HG03378 (cell line): ENCODE data around the gene CDK14.
A peak's percentile ranks its signal among the peaks of the same experiment; 100 is the strongest.

ENCODE experiments used
- ATAC-seq: cut with Tn5 transposase; IDR thresholded peaks from one replicate; pipeline ENCODE4 v1.9.1; 2021; ENCODE audit warnings: mild to moderate bottlenecking, moderate library complexity; ENCODE audit not compliant: unreplicated experiment

CDK14 gene

DNA sequence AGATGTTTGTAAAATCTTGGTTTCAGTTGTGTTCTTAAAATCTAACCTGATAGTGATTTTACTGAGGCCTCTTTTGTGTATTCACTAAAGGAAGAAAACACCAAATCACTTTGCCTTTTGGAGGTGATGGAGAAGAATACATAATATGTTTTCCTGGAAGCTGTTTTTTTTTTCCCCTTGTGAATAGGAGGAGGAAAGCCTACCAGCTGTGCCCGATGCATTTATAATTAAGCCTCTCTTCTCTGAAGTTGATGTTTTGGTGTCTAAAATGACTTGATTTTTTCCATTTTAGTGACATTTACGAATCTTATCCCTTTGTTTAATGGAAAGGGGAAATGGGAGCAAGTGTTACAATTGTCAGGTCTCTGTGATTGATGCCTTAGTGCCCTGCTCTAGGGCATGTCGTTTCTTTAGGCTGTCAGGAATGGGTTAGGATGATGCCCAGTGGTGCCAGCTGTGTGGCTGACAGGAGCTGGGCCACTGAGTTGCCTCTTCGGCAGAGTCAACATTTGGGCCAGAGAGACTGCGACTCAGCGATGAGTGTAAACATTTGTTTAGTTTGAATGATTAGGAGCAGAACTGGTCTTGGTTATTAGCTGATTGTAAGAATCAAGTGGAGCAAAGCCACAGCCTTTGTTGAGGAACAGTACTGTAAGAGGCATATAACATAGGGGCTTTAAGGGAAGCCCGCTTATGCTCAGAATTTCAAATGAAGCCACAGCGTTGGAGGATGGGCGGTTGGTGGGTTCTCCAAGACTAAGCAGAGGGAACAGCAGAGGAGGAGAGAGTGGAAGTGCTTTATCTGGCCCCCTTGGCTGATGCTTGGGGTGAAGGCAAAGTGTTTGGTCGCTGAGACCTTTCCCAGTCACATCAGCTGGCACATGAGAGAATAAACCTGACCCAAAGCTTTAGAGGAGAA, 81.6 kb downstream of the CDK14 start:
- ATAC-seq: no peak

- ATAC-seq: no peak
These were observed 82.9 kb downstream of the CDK14 start for GRCh38 chr7:90678986-90679385.

- no peak for ATAC-seq
These were observed 84.4 kb downstream of the CDK14 start for GRCh38 chr7:90680484-90680883.

DNA sequence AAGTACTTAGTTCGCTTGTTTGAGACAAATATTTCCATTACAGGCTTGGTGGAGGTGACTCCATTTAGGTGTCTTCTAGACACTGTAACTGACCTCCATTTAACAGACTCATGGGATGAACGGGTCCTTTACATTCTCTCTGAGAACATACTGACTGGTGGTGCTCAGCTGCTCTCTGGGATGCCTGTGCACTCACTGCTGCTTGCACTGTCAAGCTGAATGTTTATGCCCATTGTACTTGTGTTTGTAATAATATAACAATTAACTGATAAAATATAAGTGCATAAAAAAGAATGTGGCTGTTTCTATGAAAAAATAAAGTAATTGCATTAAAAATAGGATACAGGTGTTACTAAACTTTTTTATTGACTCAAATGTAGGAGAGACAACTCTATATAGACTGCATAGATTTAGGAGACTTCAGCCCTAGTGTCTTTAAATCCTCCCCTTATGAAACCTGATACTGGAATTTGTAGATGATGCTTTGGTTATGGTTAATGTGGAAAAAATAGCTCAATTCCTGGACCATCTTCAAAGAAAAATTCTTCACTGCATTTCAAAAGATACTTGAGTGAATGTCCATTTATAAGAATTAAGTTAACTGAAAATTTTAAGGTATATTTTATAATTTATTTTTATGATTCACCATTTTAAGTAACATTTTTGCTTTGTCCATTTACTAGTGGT, 85.4 kb downstream of the CDK14 start:
- no peak for ATAC-seq

DNA sequence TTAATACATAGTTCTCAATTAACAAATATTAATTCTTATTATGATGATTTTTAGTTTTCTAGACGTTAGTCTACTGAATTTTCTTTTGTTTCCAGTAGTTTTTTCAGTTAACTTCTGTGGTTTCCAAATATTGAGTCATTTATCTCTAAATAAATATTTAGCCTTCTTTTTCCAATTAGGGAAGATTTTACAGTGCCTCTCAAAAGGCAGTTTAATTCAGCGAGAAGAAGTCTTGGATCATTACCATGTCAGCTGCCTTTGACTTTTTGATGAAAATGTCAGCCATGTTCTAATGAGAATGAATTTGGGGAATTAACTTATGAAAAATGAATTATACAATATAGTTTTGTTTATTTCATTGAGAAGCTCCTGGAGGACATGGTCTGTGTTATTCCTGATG, 90.0 kb downstream of the CDK14 start:
- no peak for ATAC-seq

DNA sequence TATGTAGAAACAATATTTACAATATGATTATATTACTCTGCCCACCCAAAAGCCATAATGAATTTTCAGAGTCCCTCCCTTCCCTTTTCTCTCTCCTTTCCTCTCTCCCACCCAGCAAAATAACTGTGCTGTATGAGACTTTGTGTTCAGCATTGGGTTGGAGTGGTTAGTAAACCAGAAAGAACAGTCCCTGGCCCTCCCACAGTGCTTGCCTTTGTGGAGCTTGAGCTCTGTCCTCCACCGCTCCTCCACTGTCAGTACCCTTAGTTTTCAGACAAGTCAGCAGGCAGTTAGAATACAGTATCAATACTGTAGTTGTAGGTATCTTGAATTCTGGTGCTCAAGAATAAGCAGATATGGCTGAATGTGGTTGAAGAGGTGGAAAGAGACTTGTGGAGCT, 92.7 kb downstream of the CDK14 start:
- ATAC-seq: no peak

DNA sequence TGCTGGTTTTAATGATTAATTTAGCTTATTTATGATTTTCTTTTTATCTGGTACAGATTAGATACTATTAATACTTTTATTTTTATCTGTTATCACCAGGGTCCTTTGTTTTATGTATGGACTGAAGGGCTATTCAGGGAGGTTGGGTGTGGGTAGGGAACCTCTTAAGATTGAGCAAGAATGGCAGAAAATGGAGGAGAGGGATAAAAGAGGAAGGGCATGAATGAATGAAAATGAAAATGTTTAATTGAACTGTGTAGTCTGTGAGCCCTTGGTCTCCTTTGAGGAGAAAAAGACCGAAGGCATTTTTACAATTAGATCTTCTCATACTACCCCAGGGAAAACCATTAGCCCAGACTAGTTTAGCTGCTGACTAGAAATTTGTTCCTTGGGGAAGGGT, 93.1 kb downstream of the CDK14 start:
- no peak for ATAC-seq

- ATAC-seq: peak; percentile 69
These were observed 94.2 kb downstream of the CDK14 start for GRCh38 chr7:90690159-90690858.

GRCh38 chr7:90692396-90692795, 96.3 kb downstream of the CDK14 start:
- no peak for ATAC-seq

GRCh38 chr7:90692947-90693346, 96.8 kb downstream of the CDK14 start:
- ATAC-seq: no peak

DNA sequence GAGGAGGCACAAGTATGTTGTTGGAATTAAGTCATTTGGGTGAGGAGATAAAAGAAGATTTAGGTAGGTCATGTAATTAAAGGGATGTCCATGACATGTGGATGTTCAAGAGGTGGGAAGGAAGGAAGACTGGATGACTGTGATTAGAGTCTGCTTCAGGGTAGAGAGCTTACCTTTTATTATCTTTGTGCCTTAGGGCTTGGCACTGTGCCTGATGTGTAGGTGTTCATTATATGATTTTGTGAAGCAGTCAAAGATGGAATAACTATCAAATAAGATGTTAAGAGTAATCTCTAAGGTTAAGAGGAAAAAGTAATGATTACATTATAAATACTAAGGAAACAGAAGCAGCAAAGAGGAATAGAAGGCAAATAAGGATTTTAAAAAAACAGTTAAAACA, 97.8 kb downstream of the CDK14 start:
- no peak for ATAC-seq

DNA sequence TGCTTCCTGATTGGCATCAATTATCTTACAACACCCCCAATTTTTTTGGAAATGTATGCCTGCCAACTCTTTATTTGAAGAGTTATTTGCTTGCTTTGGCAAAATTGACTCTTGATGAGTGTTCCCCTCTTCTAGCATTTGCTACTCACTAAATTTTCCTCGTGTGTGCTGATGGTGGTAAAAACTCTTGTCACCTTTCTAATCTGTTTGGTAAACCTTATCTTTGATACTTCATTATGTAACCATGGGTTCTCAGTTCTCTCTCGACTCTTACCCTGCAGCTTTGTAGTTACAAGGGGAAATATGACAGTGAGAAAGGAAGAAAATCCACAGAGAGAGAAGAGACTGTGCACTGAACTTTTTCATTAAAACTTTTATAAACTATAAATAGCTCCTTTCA, 102.5 kb downstream of the CDK14 start:
- no peak for ATAC-seq

GRCh38 chr7:90701021-90701420, 104.9 kb downstream of the CDK14 start:
- peak; percentile 71 for ATAC-seq

GRCh38 chr7:90701771-90702170, 105.7 kb downstream of the CDK14 start:
- ATAC-seq: no peak

DNA sequence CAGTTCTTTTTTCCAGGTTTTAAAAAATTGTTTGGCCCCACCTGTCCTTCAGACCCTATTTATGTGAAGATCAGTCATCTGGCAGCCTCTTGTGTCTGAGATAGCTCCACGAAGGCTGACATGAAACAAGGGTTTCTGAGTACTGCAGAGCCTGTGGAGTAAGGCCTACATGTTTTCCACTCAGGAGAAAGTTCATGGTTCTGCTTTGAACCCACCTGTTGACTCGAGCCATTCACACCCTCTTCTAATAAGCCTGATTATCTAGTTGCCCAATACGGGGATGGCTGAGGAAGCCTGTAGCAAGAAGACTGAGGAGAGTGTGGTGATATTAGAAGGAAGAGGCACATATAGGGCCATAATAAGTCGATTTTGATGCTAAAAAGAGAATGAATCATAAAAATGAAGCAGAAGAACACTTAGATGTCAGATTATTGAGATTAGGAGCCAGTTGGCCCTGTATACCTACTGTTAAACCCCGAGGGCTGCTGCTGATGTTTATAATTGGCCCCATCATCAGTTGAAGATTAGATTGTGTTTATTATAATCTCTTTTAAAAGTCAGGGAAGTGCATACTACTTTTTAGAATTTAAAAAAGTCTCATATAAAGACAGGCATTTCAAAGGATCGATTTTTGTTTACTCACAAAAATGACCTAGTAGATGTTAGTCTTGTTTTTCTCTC, 109.4 kb downstream of the CDK14 start:
- ATAC-seq: no peak

- no peak for ATAC-seq
These were observed 110.1 kb downstream of the CDK14 start for GRCh38 chr7:90706072-90706716.

- ATAC-seq: peak; percentile 64
These were observed 112.8 kb downstream of the CDK14 start for GRCh38 chr7:90708841-90709317.

DNA sequence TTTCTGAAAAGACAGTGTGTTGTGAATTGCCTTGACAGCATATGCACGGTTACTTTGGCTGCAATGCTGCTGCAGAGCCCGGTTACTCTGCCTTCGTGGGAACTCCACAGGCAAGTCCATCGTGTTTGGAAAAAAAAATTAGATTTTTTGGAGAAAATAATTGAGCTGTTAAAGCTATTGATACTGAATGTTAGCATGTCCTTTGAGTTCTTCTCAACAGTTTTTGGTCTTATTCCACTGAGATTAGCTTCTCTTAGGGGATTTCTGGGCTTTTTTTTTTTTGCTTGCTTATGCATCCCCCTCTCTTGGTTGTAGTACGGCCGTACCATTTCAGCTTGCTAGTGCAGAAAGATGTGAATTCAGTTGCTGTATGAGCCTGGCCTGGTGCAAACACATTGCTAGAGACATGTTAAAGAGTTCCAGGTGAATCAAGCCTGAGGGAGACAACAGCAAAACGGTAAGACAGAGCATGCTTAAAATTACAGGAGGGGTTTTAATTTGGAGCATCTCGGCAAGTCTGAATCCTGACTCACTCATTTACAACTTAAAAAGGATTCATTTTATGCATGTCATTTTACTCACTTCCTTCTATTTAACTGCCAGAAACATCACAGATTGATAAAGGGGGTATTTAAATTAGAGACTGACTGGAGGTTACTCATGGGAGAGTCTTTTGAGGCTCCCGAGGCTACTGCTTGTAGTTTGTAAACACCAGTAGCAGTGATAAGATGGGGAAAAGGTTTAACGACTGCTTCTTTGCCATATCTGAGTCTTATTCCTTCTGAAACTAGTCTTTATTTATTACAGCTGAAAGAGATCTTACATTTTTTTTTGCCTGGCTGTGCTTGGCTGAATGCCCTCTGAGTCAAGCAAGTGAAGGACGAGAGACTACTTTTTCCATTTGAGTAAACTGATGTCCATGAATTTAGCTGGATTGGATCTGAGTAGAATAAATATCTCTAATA, 113.7 kb downstream of the CDK14 start:
- peak; percentile 42 for ATAC-seq

DNA sequence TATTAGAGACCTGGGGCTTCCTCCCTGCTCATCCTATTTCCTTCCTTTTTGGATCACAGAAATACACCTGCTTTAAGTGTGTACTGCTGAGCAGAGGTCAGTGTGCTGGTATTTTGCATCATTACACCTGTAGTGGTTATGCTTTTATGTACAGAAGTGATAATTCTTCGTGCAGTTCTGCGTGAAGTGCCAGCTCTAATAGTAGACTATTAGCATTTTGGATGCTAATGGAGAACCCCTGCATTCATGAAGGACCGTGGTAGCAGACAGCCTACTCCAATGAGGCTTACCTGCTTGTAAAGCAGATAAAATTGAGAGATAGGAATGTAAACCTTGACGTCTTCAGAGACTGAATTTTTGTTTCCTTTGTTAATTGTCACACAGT, 114.3 kb downstream of the CDK14 start:
- ATAC-seq: peak; percentile 0
